Stimulated activated naive CD4-positive, alpha-beta T cell treated with Interleukin-2 at 50 U/mL for 16 hours (primary cell): ENCODE results near the gene GTF2A1.

Experiments
- DNase-seq: peaks from one replicate; lab custom pipeline; 2025; lab: John Stamatoyannopoulos, UW

GTF2A1 gene

DNA sequence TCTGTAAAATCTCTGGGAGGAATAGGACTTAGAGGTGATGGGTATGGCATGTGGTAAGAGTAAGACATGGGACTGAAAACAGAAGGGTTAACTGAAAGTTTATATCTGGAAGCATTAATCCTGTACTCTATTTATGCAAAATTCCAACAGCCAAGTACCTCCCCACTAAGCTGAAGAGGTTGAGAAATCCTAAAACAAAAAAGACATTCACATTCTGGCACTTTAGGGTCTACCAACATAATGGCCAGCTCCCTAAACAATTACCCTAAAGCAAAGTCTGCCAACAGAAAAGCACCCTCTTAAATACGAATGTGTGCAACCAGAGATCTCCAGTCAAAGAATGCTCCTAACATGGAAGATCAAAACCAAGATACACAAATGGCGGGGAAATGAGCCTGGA, 87.4 kb downstream of the GTF2A1 start:
- no peak for DNase-seq

DNA sequence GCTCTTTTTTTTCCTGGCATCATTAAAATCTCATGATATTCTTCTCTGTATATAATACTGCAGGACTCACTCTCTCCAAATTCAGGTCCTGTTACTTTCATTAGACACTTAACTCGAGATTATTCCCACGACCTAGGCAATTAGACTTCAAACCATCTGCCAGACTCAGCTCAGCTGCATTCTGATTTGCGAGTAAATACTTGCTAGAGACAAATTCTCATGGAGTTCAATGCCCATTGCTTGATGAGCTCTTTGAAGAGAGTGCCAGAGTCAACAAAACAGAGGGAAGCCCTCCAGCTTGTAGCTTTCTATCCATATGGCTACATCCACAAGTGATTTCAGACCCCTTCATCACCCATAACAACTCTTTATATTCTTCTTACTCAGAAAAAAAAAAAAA, 88.3 kb downstream of the GTF2A1 start:
- DNase-seq = no peak

DNA sequence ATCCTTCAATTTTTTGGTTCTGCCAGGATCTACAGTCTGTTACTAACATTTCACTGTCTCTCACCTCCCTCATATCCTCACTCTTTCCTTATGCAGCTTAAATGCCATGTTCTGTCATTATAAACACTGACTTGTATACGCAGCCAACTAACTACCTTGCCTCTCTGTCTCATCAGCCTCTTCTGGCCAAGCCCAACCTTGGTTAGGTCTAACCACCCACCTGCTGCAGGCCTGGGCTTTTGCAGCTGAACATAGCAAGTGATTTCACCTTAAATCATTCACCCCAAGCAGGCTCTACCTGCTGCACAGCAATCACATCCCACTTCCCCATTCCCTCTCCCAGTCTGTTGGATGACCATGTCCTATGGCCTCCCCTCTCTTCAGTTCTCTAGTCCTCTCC, 91.5 kb downstream of the GTF2A1 start:
- DNase-seq = no peak

DNA sequence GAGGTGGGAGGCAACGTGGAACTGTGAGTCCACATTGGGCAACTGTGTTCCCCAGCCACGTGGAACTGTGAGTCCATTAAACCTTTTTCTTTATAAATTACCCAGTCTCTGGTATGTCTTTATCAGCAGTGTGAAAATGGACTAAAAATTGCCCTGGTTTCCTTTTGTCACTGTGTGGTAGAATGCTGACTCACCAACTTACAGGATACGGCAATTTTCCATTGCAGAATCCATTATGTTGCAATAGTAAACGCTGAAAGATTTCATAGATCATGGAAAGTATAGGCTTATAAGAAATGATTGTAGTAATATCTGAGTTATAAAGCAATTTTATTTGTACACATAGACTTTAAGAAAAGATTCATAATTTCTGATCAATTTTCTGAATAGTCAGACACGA, 93.0 kb downstream of the GTF2A1 start:
- DNase-seq = no peak

DNA sequence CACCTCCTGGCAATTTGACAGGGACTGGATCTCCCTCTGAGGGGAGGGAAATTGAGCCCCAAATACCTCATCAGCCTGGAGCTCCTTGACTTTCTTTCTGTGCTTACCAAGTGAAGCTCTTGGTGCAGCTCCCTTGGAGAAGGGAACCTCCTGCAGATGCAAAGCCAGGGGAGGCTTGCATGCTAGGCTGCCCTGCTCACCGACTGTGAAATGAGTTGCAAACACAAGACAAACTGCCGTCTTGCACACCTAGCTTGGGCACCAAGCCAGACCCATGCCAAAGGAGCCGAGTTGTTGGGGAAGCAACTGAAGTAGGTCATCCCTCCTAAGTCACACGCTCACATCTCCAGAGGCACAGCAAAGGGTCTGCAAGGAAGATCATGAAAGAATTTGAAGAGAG, 95.2 kb downstream of the GTF2A1 start:
- DNase-seq = no peak
